NCI-H146 treated with DMSO at 0.1 percent for 48 hours (cell line): ENCODE measurements around the gene TIE1.

Experiments used
- DNase-seq: peaks from one replicate; lab custom pipeline; 2025; ENCODE audit not compliant: unreplicated experiment; lab: John Stamatoyannopoulos, UW

TIE1 gene

GRCh38 chr1:43334453-43335205 lies 33.8 kb downstream of the TIE1 start:
- DNase-seq, result no peak

- no peak for DNase-seq
Observed at GRCh38 chr1:43337588-43337987, 36.8 kb downstream of the TIE1 start, which contains the start of gene MPL. Gene MPL (plus strand): TSS chr1:43337818. CDS start chr1:43337849, 31 bp downstream.

GRCh38 chr1:43338001-43338400 lies 37.2 kb downstream of the TIE1 start:
- no peak for DNase-seq

GRCh38 chr1:43339584-43340232 lies 38.9 kb downstream of the TIE1 start:
- peak; percentile 10 for DNase-seq

GRCh38 chr1:43340559-43340958 lies 39.8 kb downstream of the TIE1 start:
- no peak for DNase-seq

- no peak for DNase-seq
Observed at GRCh38 chr1:43344267-43344850, 43.6 kb downstream of the TIE1 start.

GRCh38 chr1:43345120-43345519 lies 44.3 kb downstream of the TIE1 start:
- DNase-seq, result no peak

- no peak for DNase-seq
Observed at GRCh38 chr1:43346636-43347035, 45.9 kb downstream of the TIE1 start.

- peak; percentile 54 for DNase-seq
Observed at GRCh38 chr1:43348343-43348808, 47.6 kb downstream of the TIE1 start.

GRCh38 chr1:43348809-43349593 lies 48.2 kb downstream of the TIE1 start:
- DNase-seq, result peak; percentile 83

GRCh38 chr1:43349594-43350306 lies 49.0 kb downstream of the TIE1 start:
- DNase-seq, result no peak

- no peak for DNase-seq
Observed at GRCh38 chr1:43350976-43351375, 50.2 kb downstream of the TIE1 start.

GRCh38 chr1:43351421-43352350 lies 50.9 kb downstream of the TIE1 start:
- no peak for DNase-seq

GRCh38 chr1:43352351-43352705 lies 51.5 kb downstream of the TIE1 start:
- no peak for DNase-seq

- no peak for DNase-seq
Observed at GRCh38 chr1:43352881-43353280, 52.1 kb downstream of the TIE1 start.

GRCh38 chr1:43354471-43354870 lies 53.7 kb downstream of the TIE1 start:
- DNase-seq, result no peak

- no peak for DNase-seq
Observed at GRCh38 chr1:43354936-43355335, 54.2 kb downstream of the TIE1 start.

- DNase-seq, result no peak
Observed at GRCh38 chr1:43357251-43357650, 56.5 kb downstream of the TIE1 start.

- DNase-seq, result peak; percentile 37
Observed at GRCh38 chr1:43358121-43358745, 57.5 kb downstream of the TIE1 start.
